Endometrial microvascular endothelial cells (primary cell): ENCODE measurements around the gene CALU. TPM values are rescaled to one million over a fixed set of nuclear protein-coding genes. Genes with fewer than 3 reads are reported as not detected.

Source experiments
- in situ Hi-C: cut with HindIII; loops from 2 replicates; pipeline ENCODE4 v1.10.0; 2017; ENCODE audit warnings: low sequenced_read_pairs, low pct_unique_long_range_greater_than_20kb; ENCODE audit errors: inconsistent ontology term
- total RNA-seq: library from RNA; depleted of rRNA; stranded (reverse); fragments of >200 nt; gene quantifications from one replicate; pipeline ENCODE4 v1.2.3, GENCODE V29; 2015; ENCODE audit errors: inconsistent ontology term

Gene CALU
- total RNA-seq, 1 donor from 2014 or later, result 265 TPM

GRCh38 chr7:128775744-128776474, 36.8 kb downstream of the CALU start, which contains the start of gene OPN1SW:
OPN1SW (minus strand) TSS chr7:128775794; CDS start chr7:128775781, 13 bp downstream.
- in situ Hi-C loops, result no loop called here

GRCh38 chr7:128777156-128778123, 38.3 kb downstream of the CALU start:
- in situ Hi-C loops, result no loop called here

GRCh38 chr7:128778946-128779345, 39.8 kb downstream of the CALU start:
- in situ Hi-C loops, result no loop called here

GRCh38 chr7:128781126-128781525, 42.0 kb downstream of the CALU start:
- in situ Hi-C loops, result no loop called here

- in situ Hi-C loops, result no loop called here
Measured at GRCh38 chr7:128781851-128782250, 42.7 kb downstream of the CALU start.

DNA sequence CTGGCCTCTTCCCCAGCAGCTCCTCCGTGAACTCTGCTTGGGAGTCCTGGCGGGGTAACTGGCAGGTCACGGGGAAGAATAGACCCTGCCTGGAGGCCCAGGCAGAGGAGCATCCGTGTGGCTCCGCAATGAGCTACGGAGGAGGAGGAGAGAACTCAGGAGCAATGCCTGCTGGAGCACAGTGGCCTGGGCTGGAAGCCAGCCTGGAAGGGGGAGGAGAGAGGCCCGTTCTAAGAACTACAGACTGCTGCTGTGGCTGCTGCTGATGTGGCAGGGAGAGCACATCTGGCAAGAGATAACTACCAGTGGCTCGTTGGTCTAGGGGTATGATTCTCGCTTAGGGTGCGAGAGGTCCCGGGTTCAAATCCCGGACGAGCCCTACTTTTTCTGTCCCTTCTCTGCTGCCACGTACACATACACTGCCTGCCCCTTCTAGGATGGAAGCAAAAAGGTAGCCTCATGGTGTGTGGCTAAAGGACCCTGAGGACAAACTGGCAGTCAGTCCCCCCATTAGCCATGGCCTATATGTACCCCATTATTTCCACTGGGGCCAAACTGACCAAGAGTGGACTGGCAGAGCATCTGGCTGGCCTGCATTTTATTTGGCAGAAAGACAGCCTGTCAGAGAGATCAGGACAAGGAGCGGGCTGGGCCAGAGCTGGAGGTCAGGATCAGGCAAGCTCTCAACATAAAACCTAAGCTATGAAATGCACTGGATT, 44.1 kb downstream of the CALU start:
- in situ Hi-C loops, result no loop called here

- in situ Hi-C loops, result no loop called here
Measured at GRCh38 chr7:128785738-128786137, 46.6 kb downstream of the CALU start.

- in situ Hi-C loops, result no loop called here
Measured at GRCh38 chr7:128788446-128789412, 49.6 kb downstream of the CALU start.

DNA sequence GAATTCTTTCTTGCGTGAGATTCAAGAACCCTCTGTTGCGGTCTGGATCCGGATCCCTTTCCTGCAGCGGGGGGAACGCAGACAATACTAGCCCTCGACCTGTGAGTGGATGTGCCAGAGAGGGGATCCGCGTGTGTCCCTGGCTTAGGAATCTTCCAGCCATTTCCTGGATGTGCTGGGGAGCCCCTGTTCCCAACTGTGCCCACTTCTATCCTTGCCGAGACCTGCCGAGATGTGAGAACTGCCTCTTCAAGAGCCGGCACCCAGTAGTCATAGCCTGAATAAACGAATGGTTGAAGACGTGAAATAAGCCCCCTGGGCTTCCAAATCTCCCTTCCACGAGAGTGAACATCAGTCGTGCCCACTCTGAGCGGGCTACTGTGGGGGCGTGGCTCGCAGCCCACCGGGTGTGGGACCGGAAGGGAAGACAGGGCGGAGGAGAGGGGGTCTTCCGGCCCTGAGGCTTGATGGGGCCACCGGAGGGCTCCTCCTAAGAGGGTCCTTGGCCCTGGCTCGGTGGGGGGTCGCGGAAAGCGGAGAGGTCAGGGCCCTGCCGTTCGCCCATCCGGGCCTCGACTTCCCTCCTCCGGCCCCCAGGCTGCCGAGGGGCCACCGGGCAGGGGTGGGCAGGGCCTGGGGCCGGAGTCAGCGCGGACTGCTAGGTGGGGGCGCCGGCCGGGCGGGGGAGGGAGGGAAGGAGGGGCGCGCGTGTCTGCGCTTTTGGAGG, 51.3 kb downstream of the CALU start:
- in situ Hi-C loops, result no loop called here

- in situ Hi-C loops, result no loop called here
Measured at GRCh38 chr7:128791121-128791971, 52.2 kb downstream of the CALU start, which contains the start of gene CCDC136. CCDC136 (plus strand) TSS chr7:128791968; CDS start chr7:128792412, 444 bp downstream.

DNA sequence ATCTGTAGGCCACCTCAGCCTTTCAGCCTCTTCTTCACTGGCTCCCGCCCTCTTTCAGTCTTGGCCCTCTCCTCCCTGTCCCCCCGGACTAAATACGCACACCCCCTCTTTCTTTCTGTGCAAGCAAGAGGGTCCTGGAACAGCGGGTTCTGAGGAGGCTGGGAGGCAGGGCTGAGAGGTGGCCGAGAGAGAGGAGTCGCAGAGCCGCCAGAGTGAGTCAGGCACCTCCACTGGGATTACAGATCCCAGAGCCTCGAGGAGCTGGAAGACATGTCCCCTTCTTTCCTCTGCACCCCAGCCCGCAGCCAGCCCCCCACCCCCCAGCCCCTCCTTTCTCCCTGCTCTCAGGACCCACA, 52.8 kb downstream of the CALU start:
- in situ Hi-C loops, result no loop called here

- in situ Hi-C loops, result no loop called here
Measured at GRCh38 chr7:128792471-128793180, 53.5 kb downstream of the CALU start.

DNA sequence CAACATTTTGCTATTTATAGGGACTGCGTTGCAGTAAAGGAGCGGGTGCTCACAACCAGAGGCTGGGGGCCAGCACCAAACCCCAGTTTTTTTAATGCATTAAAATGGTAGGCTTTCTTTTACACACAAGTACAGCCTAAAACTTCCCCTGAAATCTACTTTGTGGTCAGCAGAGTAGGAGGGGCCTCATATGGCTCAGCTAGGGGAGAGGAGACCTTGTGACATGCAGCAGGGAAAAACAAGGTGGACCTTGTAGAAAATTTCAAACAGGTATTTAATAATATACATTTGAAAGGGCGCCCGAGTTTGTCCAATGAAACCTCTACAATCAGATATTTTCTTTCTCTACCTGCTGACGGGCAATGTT, 54.0 kb downstream of the CALU start:
- in situ Hi-C loops, result no loop called here

DNA sequence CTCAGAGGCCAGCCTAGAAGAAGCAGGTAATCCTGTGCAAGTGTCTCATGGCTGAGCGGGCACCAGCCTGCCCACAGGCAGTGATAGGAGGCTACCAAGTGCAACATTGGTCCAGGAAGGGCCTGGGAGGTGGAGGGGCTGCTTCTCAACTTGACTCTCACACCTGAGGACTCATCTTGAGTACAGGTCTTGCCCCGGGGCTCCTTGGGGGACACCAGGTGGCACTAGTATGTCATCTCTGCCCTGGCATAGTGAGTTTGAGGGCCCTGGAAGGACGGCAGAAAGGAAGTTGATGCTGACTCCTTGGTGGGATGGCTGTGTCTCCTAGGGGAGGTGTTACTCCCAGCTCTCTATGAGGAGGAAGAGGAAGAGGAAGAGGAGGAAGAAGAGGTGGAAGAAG, 54.9 kb downstream of the CALU start:
- in situ Hi-C loops, result no loop called here

GRCh38 chr7:128794436-128794835, 55.3 kb downstream of the CALU start:
- in situ Hi-C loops, result no loop called here

GRCh38 chr7:128795129-128795528, 56.0 kb downstream of the CALU start:
- in situ Hi-C loops, result no loop called here
